SK-MEL-5 (cell line): Measurements from ENCODE around the gene INHBB. TPM values are rescaled to one million over a fixed set of nuclear protein-coding genes. Genes with fewer than 3 reads are reported as not detected.

Experiments
- DNase-seq: peaks from one replicate; pipeline ENCODE4 v3.0.0-alpha.2; 2016; ENCODE audit warnings: low read depth, low spot score
- in situ Hi-C: cut with HindIII; loops from 2 replicates; pipeline ENCODE4 v1.10.0; 2016; ENCODE audit warnings: low sequenced_read_pairs, high pct_unique_total_duplicates, low pct_unique_long_range_greater_than_20kb
- total RNA-seq: library from RNA; depleted of rRNA; stranded (reverse); fragments of >200 nt; shearing (Covaris generic); gene quantifications from 2 replicates; pipeline ENCODE4 v1.2.3, GENCODE V29; 2014

The INHBB gene
- total RNA-seq, 1 experiment from 2014 or later, result not detected

GRCh38 chr2:120324933-120325332 lies 21.0 kb upstream of the INHBB start:
- in situ Hi-C loops, result no loop called here
- no peak for DNase-seq

GRCh38 chr2:120326066-120326465 lies 19.9 kb upstream of the INHBB start:
- no peak for DNase-seq
- in situ Hi-C loops, result no loop called here

GRCh38 chr2:120330946-120331822 lies 14.8 kb upstream of the INHBB start:
- no peak for DNase-seq
- in situ Hi-C loops, result no loop called here

GRCh38 chr2:120331903-120332302 lies 14.0 kb upstream of the INHBB start:
- in situ Hi-C loops, result no loop called here
- peak; percentile 17 for DNase-seq

- no peak for DNase-seq
- in situ Hi-C loops, result no loop called here
These were observed 13.6 kb upstream of the INHBB start for GRCh38 chr2:120332384-120332783.

- DNase-seq, result no peak
- in situ Hi-C loops, result no loop called here
These were observed 11.9 kb upstream of the INHBB start for GRCh38 chr2:120334068-120334467.

- no peak for DNase-seq
- in situ Hi-C loops, result no loop called here
These were observed 9.2 kb upstream of the INHBB start for GRCh38 chr2:120336749-120337148.

GRCh38 chr2:120338015-120338414 lies 7.9 kb upstream of the INHBB start:
- in situ Hi-C loops, result no loop called here
- no peak for DNase-seq

GRCh38 chr2:120341977-120342376 lies 4.0 kb upstream of the INHBB start:
- no peak for DNase-seq
- in situ Hi-C loops, result no loop called here

- DNase-seq, result no peak
- in situ Hi-C loops, result no loop called here
These were observed 3.5 kb upstream of the INHBB start for GRCh38 chr2:120342446-120342845.

GRCh38 chr2:120343100-120343432 lies 2.9 kb upstream of the INHBB start:
- in situ Hi-C loops, result no loop called here
- DNase-seq, result no peak

- in situ Hi-C loops, result no loop called here
- DNase-seq, result peak; percentile 67
These were observed 2.4 kb upstream of the INHBB start for GRCh38 chr2:120343433-120344105.

GRCh38 chr2:120344214-120344975 lies 1.5 kb upstream of the INHBB start:
- no peak for DNase-seq
- in situ Hi-C loops, result no loop called here

GRCh38 chr2:120344976-120345581 lies 857 bp upstream of the INHBB start:
- no peak for DNase-seq
- in situ Hi-C loops, result no loop called here

GRCh38 chr2:120345608-120346007 lies 328 bp upstream of the INHBB start:
- no peak for DNase-seq
- in situ Hi-C loops, result no loop called here

- no peak for DNase-seq
- in situ Hi-C loops, result no loop called here
These were observed 877 bp downstream of the INHBB start for GRCh38 chr2:120346667-120347358.

- no peak for DNase-seq
- in situ Hi-C loops, result no loop called here
These were observed 1.6 kb downstream of the INHBB start for GRCh38 chr2:120347396-120348060.
